ENCODE data around the gene APEH.

The APEH gene

DNA sequence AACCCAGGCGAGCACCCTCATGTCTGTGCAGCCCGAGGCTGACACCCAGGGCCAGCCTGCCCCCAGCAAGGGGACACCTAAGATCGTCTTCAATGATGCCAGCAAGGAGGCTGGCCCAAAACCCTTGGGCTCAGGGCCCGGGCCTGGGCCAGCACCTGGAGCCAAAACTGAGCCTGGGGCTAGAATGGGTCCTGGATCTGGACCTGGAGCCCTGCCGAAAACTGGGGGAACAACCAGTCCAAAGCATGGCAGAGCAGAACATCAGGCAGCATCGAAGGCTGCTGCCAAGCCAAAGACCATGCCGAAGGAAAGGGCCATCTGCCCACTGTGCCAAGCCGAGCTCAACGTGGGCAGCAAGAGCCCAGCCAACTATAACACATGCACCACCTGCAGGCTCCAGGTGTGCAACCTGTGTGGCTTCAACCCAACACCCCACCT, 31.4 kb upstream of the APEH start:
- H3K27ac ChIP-seq (ENCODE audit: extremely low read depth, low read depth, low read length), result no peak overlapping the region
- TF ChIP-seq, protein P1, sequence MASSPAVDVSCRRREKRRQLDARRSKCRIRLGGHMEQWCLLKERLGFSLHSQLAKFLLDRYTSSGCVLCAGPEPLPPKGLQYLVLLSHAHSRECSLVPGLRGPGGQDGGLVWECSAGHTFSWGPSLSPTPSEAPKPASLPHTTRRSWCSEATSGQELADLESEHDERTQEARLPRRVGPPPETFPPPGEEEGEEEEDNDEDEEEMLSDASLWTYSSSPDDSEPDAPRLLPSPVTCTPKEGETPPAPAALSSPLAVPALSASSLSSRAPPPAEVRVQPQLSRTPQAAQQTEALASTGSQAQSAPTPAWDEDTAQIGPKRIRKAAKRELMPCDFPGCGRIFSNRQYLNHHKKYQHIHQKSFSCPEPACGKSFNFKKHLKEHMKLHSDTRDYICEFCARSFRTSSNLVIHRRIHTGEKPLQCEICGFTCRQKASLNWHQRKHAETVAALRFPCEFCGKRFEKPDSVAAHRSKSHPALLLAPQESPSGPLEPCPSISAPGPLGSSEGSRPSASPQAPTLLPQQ (tag by site-specific recombination; IDR thresholded peaks at IDR 0.05), result no peak
- TF ChIP-seq, protein P2, sequence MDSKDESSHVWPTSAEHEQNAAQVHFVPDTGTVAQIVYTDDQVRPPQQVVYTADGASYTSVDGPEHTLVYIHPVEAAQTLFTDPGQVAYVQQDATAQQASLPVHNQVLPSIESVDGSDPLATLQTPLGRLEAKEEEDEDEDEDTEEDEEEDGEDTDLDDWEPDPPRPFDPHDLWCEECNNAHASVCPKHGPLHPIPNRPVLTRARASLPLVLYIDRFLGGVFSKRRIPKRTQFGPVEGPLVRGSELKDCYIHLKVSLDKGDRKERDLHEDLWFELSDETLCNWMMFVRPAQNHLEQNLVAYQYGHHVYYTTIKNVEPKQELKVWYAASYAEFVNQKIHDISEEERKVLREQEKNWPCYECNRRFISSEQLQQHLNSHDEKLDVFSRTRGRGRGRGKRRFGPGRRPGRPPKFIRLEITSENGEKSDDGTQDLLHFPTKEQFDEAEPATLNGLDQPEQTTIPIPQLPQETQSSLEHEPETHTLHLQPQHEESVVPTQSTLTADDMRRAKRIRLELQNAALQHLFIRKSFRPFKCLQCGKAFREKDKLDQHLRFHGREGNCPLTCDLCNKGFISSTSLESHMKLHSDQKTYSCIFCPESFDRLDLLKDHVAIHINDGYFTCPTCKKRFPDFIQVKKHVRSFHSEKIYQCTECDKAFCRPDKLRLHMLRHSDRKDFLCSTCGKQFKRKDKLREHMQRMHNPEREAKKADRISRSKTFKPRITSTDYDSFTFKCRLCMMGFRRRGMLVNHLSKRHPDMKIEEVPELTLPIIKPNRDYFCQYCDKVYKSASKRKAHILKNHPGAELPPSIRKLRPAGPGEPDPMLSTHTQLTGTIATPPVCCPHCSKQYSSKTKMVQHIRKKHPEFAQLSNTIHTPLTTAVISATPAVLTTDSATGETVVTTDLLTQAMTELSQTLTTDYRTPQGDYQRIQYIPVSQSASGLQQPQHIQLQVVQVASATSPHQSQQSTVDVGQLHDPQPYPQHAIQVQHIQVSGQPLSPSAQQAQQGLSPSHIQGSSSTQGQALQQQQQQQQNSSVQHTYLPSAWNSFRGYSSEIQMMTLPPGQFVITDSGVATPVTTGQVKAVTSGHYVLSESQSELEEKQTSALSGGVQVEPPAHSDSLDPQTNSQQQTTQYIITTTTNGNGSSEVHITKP (tag by site-specific recombination; IDR thresholded peaks at IDR 0.05), result no peak
- TF ChIP-seq AEBP2 (tag by site-specific recombination; IDR thresholded peaks at IDR 0.05; ENCODE audit: borderline replicate concordance) (no peak), CTCF (tag by site-specific recombination; IDR thresholded peaks at IDR 0.05) (no peak), ZNF202 (tag by site-specific recombination; IDR thresholded peaks at IDR 0.05; ENCODE audit: borderline replicate concordance) (no peak), ZNF398 (tag by site-specific recombination; IDR thresholded peaks at IDR 0.05) (no peak), ZNF366 (tag by site-specific recombination; conservative IDR thresholded peaks at IDR 0.05) (no peak), HOXC10 (CRISPR knock-in tag; IDR thresholded peaks at IDR 0.05) (no peak), ZNF514 (tag by site-specific recombination; IDR thresholded peaks at IDR 0.05) (no peak), KLF8 (tag by site-specific recombination; IDR thresholded peaks at IDR 0.05) (no peak)
- TF ChIP-seq, protein P3, sequence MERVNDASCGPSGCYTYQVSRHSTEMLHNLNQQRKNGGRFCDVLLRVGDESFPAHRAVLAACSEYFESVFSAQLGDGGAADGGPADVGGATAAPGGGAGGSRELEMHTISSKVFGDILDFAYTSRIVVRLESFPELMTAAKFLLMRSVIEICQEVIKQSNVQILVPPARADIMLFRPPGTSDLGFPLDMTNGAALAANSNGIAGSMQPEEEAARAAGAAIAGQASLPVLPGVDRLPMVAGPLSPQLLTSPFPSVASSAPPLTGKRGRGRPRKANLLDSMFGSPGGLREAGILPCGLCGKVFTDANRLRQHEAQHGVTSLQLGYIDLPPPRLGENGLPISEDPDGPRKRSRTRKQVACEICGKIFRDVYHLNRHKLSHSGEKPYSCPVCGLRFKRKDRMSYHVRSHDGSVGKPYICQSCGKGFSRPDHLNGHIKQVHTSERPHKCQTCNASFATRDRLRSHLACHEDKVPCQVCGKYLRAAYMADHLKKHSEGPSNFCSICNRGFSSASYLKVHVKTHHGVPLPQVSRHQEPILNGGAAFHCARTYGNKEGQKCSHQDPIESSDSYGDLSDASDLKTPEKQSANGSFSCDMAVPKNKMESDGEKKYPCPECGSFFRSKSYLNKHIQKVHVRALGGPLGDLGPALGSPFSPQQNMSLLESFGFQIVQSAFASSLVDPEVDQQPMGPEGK (tag by site-specific recombination; IDR thresholded peaks at IDR 0.05), result no peak
- POLR2A ChIA-PET, result no interaction called here
- H3K9me3 ChIP-seq (ENCODE audit: control insufficient read depth, insufficient read depth, low read depth, low read length), result no peaks in the 10 kb centered on the region
- peaks cover 0 to 4% of the 10 kb centered on the region in 2 experiments; a peak in 1 of 3 replicates for H3K36me3 ChIP-seq (ENCODE audit: control insufficient read depth in 2 of 2, insufficient read depth in 1 of 2, low read length in 2 of 2)
- CTCF ChIA-PET, result no interaction called here
- no peak overlapping the region for H3K4me3 ChIP-seq (ENCODE audit: low read depth, low read length)
- no peaks in the 10 kb centered on the region for H3K4me1 ChIP-seq (ENCODE audit: control insufficient read depth, insufficient read depth, low read length)

DNA sequence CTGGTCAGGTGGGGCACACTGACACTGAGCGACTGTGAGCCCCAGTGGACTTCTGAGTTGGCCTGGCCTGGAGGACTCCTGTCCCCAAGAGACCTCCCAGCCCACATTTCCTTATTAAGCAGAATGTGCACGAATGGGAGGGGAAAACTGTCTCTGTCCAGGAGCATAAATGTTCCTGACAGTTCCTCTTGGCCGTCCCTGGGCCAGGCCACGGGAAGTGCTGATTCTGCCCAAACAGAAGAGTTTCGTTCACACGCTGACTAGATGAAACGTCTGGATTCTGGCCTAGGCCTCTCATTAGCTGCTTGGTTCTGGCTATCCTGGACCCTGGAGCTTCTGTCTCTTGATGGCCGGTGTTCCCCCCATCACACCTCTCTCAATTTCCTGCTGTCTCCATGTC, 29.5 kb upstream of the APEH start:
- Histone ChIP-seq H3K27ac (ENCODE audit: extremely low read depth, low read depth, low read length) (no peak overlapping the region), H3K36me3 (ENCODE audit: control insufficient read depth in 2 of 2, insufficient read depth in 1 of 2, low read length in 2 of 2) (peaks cover 0 to 4% of the 10 kb centered on the region in 2 experiments; a peak in 1 of 3 replicates), H3K4me1 (ENCODE audit: control insufficient read depth, insufficient read depth, low read length) (no peaks in the 10 kb centered on the region), H3K9me3 (ENCODE audit: control insufficient read depth, insufficient read depth, low read depth, low read length) (no peaks in the 10 kb centered on the region), H3K4me3 (ENCODE audit: low read depth, low read length) (no peak overlapping the region)
- ChIA-PET CTCF (interaction anchor here (1.4 kb wide), 1 partner anchor 27 kb away, joined by 3 read pairs; no protein-coding TSS in a partner anchor), POLR2A (no interaction called here)
- TF ChIP-seq GLI4 (tag by site-specific recombination; IDR thresholded peaks at IDR 0.05), result no peak
- no peak for TF ChIP-seq ZNF214 (tag by site-specific recombination; IDR thresholded peaks at IDR 0.05; ENCODE audit: borderline replicate concordance)
- no peak for TF ChIP-seq GLI2 (tag by site-specific recombination; IDR thresholded peaks at IDR 0.05; ENCODE audit: borderline replicate concordance, low read depth)
- TF ChIP-seq ZNF521 (tag by site-specific recombination; IDR thresholded peaks at IDR 0.05), result no peak
- TF ChIP-seq ZNF645 (tag by site-specific recombination; IDR thresholded peaks at IDR 0.05), result no peak
- TF ChIP-seq PRDM6 (tag by site-specific recombination; IDR thresholded peaks at IDR 0.05), result no peak
- TF ChIP-seq ZNF560 (tag by site-specific recombination; IDR thresholded peaks at IDR 0.05; ENCODE audit: borderline replicate concordance), result no peak
